Measurements from ENCODE around the gene SERINC4.

DNA sequence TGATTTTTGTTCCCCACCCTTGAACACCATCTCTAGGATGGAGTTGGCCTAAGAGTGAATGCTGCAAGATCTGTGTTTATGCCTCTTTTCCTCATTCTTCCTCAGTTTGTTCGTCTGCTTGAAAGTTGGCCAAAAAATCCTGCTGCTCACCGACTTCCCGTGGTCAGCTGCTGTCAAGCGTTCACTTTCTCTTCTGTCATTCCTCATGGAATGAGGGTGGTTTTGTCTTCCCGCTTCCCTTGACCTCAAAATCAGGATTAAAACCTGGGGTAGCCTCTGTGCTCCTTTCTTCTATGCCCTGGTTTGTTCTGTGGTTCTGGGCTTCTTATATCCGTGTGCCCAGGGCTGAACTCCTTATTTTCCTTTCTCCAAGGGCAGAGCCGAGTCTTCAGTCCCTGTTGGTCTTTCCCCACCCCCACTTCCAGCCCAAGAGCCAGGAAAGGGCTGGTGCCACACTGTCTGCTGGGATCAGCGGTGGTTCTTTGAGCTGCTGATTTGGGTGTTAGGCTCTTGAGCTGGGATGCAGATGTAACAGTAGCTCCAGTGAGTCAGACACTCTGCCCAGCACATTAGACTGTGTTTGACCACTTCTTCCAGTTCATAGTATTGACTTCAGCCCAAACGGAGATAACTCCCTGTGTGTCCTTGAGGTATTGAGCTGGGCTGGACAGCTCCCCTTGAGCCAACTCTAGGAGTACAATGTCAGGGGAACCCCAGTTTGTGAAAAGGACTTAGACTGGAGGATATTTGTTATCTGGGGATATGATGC lies 5.6 kb downstream of the SERINC4 start:
- TF ChIP-seq, protein P1, sequence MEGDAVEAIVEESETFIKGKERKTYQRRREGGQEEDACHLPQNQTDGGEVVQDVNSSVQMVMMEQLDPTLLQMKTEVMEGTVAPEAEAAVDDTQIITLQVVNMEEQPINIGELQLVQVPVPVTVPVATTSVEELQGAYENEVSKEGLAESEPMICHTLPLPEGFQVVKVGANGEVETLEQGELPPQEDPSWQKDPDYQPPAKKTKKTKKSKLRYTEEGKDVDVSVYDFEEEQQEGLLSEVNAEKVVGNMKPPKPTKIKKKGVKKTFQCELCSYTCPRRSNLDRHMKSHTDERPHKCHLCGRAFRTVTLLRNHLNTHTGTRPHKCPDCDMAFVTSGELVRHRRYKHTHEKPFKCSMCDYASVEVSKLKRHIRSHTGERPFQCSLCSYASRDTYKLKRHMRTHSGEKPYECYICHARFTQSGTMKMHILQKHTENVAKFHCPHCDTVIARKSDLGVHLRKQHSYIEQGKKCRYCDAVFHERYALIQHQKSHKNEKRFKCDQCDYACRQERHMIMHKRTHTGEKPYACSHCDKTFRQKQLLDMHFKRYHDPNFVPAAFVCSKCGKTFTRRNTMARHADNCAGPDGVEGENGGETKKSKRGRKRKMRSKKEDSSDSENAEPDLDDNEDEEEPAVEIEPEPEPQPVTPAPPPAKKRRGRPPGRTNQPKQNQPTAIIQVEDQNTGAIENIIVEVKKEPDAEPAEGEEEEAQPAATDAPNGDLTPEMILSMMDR (IDR thresholded peaks at IDR 0.05) = no peak
- TF ChIP-seq POLR2AphosphoS5 (IDR thresholded peaks at IDR 0.05) (no peak), EP300 (IDR thresholded peaks at IDR 0.05) (no peak)
